Measurements from ENCODE around the gene NCAM1.
"Not testable (repeated sequence)": the region's sequence is repeated elsewhere in the genome, so short reads cannot be mapped to it uniquely, and the experiment has no call there.

Gene NCAM1

GRCh38 chr11:113288286-113288863 lies 327.2 kb downstream of the NCAM1 start:
- no peak for TF ChIP-seq CTCF (conservative IDR thresholded peaks at IDR 0.05; ENCODE audit: low read depth, low read length)
- no peak overlapping the region for H3K4me3 ChIP-seq (ENCODE audit: low read depth, low read length)
- DNase-seq (ENCODE audit: low read depth): no peak

- H3K4me3 ChIP-seq (ENCODE audit: low read depth, low read length): no peak overlapping the region
- TF ChIP-seq CTCF (conservative IDR thresholded peaks at IDR 0.05; ENCODE audit: low read depth, low read length): peak; percentile 99
- peak; percentile 69 for DNase-seq (ENCODE audit: low read depth)
Observed at GRCh38 chr11:113289431-113290187, 328.4 kb downstream of the NCAM1 start.

GRCh38 chr11:113293936-113294335 lies 332.7 kb downstream of the NCAM1 start:
- no peak for DNase-seq (ENCODE audit: low read depth)
- H3K4me3 ChIP-seq (ENCODE audit: low read depth, low read length): no peak overlapping the region
- TF ChIP-seq CTCF (conservative IDR thresholded peaks at IDR 0.05; ENCODE audit: low read depth, low read length): no peak

GRCh38 chr11:113295993-113296392 lies 334.8 kb downstream of the NCAM1 start:
- DNase-seq (ENCODE audit: low read depth): no peak
- TF ChIP-seq CTCF (conservative IDR thresholded peaks at IDR 0.05; ENCODE audit: low read depth, low read length): no peak
- H3K4me3 ChIP-seq (ENCODE audit: low read depth, low read length): no peak overlapping the region

- no peak for TF ChIP-seq CTCF (conservative IDR thresholded peaks at IDR 0.05; ENCODE audit: low read depth, low read length)
- no peak overlapping the region for H3K4me3 ChIP-seq (ENCODE audit: low read depth, low read length)
- peak; percentile 39 for DNase-seq (ENCODE audit: low read depth)
Observed at GRCh38 chr11:113296447-113297205, 335.4 kb downstream of the NCAM1 start.

GRCh38 chr11:113298496-113298895 lies 337.3 kb downstream of the NCAM1 start:
- not testable (repeated sequence) for DNase-seq (ENCODE audit: low read depth)

GRCh38 chr11:113304916-113305315 lies 343.7 kb downstream of the NCAM1 start:
- no peak for TF ChIP-seq CTCF (conservative IDR thresholded peaks at IDR 0.05; ENCODE audit: low read depth, low read length)
- no peak for DNase-seq (ENCODE audit: low read depth)
- no peak overlapping the region for H3K4me3 ChIP-seq (ENCODE audit: low read depth, low read length)

More at GRCh38 chr11:113298496-113298895, 337.3 kb downstream of the NCAM1 start:
- not testable (repeated sequence) for H3K4me3 ChIP-seq (ENCODE audit: low read depth, low read length)

Data from choroid plexus epithelial cell (primary cell).